ENCODE results near the gene OSBPL2.
A peak's percentile ranks its signal among the peaks of the same experiment; 100 is the strongest.

OSBPL2 gene

DNA sequence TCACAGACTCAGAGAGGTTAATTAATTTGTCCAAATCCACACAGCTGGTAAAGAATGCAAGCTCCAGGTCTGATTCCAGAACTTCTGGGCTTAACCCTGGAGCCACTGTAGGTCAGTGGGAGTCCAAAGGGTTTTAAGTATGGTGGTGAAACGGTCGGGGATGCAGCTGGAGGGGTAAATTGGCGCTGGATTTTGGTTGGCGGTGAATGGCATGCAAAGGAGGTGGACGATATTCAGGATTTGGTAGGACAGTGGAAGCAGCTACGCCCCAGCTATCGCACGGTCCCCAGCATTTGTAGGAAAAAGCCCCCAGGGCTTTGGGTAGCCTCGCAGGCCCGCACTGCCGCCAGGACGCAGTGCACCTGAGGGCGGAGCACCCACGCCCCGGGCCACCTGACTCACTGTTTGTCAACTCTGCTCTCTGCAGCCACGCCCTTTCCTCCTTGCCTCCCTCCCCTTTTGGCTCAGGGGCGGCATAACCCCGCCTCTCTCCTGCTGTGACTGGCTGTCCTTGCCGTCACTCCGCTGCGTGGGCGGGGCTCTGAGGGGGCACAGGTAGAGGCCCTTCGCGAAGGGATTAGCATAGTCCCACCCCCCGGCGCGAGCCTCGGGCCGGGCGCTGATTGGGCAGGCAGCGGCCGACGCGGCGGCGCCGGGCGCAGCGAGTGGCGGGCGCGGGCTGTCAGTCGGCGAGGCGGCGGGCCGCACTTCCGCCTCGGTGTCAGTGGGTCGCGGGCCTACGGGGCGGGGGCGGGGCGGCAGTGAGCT lies at the start of gene OSBPL2:
OSBPL2 (plus strand) TSS at position 721 of the 768 bp plus-strand sequence. CDS start 17,664 bp downstream, outside the sequence.
- peak; percentile 100 for DNase-seq

DNA sequence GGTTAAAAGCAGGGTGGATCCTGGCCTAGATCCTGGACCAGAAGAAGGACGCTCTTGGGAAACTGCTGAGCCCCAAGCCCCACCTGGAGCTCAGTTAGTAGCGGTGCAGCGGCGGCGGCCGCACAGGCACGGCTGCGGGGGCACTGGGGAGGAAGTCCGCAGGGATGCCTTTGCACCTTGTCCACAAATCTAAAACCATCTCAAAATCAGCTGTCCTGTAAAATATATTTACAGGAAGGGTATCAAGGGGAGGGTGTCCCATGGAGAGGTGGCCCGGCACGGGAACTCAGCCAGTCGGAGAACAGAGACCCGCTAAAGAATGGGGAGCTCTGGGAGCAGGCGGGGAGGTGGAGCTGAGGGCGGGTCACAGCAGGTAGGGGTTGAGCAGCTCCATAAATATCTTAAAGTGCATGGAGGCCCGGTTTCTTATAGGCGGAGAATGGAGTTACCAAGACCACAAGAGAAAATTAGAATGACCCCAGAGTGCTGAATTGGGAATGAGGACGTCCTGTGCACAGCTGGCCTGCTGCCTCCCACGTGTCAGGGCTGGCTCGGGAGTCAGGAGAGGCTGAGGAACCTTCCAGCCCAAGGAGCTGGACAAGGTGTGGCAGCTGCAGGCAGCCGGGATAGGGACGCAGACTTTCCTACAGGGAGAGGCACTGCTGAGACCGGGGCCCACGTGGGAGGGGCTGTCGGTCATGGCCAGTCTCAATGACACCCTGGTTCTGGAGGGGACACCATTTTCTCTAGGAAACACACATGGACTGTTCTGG lies 47.5 kb upstream of the OSBPL2 start:
- no peak for DNase-seq

DNA sequence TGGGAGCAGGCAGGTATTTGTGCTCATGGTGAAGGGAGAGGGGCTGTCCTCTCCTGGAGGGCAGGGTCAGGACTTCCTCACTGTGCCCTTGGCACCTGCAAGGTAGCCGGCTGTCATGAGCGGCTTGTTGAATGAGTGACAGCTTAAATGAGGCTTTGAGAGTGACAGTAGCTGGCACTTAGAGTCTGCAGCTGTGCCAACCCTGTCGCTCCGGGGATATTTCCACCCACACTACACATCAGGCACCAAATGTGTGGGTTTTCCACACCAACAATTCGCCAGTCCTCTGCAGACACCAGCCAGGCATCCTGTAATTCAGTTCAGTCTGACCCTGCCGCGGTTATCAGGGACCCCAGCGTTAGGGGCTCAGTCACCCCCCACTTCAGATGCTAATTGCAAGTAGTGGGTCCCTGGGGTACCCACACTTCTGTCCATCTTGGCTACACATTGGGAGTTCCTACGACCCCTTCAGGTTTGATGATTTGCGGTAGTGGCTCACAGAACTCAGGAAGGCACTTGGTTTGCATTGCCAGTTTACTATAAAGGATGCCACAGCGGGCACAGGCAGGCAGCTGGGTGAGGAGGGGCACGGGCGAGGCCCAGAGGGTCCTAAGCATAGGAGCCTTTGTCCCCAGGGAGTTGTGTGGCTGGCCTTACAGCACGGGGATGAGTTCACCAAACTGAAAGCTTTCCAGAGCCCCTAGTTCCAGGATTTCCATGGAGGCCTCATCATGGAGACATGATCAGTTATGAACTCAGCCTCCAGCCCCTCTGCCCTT lies 46.4 kb upstream of the OSBPL2 start:
- peak in 2 of 3 experiments; percentile 16 to 26 for DNase-seq

DNA sequence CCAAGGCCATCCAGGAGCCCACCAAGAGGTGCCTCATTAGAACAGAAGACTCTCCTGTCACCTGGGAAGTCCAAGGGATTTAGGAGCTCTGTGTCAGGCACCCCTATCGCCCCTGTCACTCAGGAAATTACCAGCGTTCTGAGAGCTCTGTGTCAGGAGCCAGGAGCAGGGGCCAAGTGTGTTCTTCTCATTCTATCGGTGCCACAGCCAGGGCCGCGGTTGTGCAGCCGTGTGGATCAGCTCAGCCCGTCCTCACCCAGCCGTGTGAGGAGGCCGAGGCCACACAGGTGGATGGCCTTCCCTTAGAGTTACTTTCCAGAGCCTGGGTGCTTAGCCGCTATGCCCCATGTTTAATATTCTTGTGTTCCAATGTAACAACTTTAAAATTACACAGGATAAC lies 45.7 kb upstream of the OSBPL2 start:
- DNase-seq = no peak

DNA sequence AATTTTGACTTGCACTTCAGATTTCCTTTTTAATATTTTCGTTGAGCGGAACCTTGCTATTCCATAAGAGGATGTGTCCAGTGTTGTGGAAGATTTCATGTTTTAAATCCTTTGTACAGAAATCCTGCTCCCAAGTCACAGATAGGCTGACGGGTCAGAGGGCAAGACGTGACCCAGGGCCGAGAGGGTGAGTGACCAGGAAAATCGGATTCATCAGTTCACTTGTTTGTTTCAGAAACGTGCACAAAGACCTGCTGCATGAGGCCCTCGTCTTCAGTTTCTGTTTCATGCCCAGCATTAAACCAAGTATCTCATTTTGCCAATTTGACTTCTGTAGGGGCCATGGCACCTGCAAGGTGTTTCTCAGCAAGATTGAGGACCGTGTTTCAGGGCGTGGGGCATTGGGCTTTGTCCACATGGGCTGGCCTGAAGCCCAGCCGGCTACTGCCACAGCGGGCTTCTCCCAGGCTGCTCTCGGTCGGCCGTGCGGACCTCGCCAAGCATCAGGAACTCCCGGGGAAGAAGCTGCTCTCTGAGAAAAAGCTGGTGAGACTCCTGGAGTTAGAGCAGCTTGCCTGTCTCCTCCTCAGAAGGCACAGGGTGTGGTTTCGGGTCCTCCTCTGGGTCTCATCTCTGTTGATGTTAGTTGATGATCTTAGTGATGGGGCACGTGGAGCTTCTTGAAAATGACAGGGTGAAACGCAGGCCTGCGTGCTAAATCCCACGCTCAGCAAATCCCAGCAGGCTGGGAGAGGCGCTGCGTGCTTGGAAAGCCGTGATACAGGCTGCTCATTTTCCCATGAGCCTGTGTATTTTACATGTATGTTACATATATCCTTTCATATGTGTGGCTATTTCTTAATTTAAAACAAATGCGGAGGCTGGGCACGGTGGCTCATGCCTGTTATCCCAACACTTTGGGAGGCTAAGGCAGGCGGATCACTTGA lies 45.0 kb upstream of the OSBPL2 start:
- DNase-seq = no peak

DNA sequence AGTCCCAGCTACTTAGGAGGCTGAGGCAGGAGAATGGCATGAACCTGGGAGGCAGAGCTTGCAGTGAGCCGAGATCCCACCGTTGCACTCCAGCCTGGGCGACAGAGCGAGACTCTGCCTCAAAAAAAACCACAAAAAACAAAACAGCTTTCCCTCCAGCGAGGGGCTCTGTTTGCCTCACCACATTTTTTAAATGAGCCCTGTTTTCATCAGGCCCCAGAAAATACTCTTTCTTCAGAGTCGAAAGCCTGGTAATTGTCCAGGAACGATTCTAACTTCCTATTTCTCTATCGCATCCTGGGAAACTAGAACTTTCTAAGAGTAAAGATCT lies 43.3 kb upstream of the OSBPL2 start:
- DNase-seq = no peak

DNA sequence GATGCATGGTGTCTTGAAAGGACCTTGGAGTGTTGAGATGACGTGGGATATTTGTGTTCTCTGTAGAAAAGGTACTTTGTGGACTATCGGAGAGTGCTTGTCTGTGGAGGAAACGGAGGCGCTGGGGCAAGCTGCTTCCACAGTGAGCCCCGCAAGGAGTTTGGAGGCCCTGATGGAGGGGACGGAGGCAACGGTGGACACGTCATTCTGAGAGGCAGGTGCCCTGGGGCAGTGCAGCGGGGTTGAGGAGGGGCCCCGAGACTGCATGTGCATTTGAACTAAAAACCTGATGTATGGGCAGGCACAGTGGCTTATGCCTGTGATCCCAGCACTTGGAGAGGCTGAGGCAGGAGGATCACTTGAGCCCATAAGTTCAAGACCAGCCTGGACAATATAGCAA lies 42.6 kb upstream of the OSBPL2 start:
- DNase-seq = no peak

DNA sequence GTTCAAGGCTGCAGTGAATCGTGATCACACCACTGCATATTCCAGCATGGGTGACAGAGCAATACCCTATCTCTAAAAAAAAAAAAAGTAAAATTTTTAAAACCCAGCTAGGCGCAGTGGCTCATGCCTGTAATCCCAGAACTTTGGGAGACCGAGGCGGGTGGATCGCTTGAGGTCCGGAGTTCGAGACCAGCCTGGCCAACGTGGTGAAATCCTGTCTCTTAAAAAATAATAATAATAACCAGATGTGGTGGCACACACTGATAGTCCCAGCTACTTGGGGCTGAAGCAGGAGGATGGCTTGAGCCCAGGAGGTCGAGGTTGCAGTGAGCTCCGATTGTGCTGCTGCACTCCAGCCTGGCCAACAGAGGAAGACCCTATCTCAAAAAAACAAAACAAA lies 42.0 kb upstream of the OSBPL2 start:
- no peak for DNase-seq

DNA sequence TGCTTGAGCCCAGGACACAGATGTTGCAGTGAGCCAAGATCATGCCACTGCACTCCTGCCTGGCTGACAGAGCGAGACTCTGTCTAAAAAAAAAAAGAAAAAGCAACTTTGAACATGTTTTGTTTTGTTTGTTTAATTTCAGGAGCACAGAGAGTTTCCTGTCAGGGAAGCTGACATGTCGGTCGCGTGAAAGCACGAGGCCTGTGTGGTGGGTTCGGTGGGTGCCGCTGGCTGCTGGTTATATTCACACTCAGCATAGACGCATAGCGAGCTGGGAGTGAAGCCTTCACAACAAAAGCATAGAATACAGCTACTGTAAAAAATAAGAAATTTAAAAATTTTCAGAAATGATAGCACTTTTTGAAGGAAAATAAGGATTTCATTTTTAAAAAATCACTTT lies 41.0 kb upstream of the OSBPL2 start:
- no peak for DNase-seq

DNA sequence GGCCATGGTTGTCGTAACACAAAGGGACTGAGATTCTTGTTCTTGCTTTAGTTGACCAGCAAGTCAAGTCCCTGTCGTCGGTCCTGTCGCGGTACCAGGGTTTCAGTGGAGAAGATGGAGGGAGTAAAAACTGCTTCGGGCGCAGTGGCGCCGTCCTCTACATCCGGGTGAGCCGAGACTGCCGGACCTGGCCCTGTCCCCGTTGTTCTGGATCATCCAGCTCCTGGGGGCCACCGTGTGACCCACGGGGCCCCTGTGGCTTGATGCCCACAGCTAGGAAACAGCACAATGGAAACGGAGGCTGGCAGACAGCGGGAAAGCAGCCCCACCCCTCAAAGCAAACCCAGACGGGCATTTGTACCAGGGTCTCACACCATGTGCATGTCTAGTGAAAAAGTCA lies 40.5 kb upstream of the OSBPL2 start:
- no peak for DNase-seq

DNA sequence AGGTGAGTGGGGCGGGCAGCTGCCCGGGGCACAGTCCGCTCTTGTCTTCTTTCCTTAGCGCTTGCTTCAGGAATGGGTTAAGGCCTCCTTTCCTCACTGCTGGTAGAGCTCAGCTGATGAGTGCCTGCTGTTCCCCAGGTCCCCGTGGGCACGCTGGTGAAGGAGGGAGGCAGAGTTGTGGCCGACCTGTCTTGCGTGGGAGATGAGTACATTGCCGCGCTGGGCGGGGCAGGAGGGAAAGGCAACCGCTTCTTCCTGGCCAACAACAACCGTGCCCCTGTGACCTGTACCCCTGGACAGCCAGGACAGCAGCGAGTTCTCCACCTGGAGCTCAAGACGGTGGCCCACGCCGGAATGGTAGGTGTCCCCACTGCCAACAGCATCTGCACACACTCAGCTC lies 39.8 kb upstream of the OSBPL2 start:
- no peak for DNase-seq

DNA sequence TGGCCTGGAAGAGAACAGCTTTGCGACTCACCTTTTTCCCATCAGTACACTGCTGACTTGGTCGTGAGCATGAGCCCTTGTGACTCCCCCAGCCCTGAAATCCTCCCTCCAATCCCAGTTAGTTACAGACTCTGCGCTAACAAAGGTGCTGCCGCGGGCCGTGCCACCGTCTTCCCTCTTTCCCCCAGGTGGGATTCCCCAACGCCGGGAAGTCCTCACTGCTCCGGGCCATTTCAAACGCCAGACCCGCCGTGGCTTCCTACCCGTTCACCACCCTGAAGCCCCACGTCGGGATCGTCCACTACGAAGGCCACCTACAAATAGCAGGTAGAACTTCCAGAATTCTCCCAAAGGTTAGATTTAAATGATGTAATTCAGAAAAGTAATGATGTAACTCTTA lies 39.4 kb upstream of the OSBPL2 start:
- DNase-seq = no peak

DNA sequence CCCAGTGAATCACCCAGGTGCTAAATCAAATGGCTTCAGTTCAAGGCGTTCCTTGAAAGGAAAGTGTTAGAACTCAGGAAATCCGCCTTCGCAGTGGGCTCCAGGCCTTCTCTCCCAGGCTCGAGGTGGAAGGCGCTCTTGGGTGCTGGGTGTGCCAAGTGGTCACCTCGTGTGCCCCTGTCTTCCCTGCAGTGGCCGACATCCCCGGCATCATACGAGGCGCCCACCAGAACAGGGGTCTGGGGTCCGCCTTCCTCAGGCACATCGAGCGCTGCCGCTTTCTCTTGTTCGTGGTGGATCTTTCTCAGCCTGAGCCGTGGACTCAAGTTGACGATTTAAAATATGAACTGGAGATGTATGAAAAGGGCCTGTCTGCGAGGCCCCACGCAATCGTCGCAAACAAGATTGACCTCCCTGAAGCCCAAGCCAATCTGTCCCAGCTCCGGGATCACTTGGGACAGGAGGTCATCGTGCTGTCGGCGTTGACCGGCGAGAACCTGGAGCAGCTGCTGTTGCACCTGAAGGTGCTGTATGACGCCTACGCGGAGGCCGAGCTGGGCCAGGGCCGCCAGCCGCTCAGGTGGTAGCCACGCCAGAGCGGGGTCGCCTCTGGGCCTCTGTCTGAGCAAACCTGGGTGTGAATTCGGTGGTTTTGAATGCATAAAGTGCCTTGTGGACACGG lies 37.7 kb upstream of the OSBPL2 start:
- DNase-seq = no peak

DNA sequence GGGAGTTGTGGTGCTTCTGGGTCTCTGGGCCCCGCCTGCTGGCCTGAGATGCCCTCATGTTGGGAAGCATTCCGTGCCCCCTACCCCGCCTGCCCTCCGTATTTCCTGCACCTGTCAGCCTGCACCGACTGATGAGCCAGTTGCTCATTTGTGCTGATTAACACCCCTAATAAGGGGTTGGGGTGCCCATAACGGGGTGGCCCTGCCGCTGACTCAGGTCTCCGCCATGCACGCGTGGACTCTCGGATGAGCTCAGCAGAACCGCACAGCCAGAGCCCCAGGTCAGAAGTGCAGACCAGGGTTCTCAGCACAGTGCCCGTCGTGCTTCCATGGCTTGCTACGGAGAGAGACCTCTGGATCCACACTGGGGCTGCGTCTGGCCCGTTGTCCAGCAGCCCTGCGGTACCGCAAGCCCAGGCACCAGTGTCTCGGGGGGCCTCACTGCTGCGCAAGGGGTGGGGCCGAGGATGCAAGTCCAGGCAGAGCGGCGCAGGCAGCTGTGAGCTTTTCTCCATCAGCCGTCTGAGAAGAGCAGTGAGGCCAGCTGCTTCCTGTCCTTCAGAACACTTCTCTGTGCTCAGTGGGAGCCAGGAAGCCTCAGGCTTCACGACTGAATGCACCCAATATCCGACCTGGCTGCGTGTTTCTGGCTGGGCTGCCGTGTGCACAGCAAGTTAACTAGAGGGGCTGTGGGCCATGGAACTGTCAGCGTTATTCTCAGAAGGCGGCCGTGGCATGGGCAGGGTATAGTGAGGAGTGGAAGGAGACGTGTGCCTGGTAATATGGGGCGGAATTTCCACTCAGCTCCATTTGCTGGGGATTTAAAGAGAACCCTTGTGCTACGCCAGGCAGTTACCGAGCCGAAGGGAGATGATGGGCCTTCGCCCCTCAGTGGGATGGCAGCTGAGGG lies 36.9 kb upstream of the OSBPL2 start:
- peak; percentile 74 to 90 (median 90) for DNase-seq

DNA sequence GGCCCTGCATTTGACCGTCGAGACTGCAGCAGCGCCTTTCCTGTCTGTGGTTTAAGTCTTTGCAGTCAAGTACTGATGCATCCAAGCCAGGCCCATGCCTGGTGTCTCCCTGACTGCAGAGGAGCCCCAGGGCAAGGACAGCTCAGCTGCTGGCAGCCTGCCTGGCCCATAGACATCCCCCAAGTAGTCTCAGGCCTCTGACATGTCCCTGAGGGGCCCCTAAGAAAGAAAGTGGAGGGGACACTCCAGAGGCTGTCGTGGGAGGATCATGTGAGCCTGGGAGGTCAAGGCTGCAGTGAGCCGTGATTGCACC lies 36.3 kb upstream of the OSBPL2 start:
- DNase-seq = peak in 1 of 3 experiments; percentile 53

DNA sequence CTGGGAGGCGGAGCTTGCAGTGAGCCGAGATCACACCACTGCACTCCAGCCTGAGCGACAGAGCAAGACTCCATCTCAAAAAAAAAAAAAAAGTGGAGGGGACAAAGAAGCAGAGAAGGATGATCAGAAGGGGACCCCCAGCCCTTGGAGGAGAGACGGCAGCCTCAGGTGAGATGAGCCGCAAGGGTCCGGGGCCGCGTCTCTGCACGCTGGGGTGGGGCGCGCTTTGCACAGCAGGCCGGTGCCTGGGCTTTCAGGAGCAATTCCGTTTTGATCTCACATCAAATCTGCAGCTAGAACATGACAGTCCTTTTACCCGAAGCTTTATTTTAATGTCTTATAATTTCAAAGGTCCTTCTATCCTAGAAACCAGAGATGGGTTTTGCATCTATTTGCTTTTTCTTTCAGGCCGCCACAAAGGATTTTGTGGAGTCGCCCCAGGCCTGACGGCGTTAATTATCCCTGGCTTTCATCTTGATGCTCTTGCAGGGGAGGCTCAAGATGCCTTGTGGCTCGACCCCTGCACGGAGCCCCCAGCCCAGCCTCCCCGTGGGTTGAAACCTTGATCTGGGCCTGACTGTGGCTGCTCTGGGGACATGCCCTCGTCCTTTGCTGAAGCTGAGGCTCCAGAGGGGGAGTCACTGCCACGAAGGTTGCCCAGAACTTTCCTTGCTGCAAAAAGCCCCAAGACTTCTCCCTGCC lies 35.5 kb upstream of the OSBPL2 start:
- DNase-seq = peak in 2 of 3 experiments; percentile 38 to 41

DNA sequence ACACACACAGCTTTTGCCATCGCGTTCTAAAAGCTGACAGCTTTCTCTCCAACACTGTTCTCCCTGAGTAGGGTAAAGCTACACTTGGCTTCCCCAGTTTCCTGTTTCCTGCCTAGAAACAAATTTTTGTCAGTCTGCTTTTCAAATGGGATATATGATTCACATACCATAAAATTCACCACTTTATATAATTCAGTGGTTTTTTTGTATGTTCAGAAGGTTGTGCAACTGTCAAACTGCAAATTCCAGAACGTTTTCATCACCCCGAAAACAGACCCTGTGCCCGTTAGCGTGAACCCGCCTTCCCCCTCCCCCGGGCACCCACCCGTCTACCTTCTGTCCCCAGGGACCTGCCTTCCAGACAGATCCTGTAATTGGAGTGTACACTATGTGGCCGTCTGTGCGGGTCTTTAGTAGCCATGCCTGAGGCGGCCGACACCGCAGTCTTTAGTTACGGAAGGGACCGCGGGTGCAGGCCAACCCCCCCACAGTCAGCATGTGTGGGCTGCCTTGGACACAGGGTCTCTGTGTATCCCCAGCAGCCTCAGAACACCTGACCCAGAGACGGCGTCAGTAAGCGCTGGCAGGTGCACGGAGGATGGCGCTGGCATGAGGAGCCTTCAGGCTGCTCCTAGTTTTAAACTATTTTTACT lies 34.8 kb upstream of the OSBPL2 start:
- peak; percentile 32 to 54 (median 53) for DNase-seq

DNA sequence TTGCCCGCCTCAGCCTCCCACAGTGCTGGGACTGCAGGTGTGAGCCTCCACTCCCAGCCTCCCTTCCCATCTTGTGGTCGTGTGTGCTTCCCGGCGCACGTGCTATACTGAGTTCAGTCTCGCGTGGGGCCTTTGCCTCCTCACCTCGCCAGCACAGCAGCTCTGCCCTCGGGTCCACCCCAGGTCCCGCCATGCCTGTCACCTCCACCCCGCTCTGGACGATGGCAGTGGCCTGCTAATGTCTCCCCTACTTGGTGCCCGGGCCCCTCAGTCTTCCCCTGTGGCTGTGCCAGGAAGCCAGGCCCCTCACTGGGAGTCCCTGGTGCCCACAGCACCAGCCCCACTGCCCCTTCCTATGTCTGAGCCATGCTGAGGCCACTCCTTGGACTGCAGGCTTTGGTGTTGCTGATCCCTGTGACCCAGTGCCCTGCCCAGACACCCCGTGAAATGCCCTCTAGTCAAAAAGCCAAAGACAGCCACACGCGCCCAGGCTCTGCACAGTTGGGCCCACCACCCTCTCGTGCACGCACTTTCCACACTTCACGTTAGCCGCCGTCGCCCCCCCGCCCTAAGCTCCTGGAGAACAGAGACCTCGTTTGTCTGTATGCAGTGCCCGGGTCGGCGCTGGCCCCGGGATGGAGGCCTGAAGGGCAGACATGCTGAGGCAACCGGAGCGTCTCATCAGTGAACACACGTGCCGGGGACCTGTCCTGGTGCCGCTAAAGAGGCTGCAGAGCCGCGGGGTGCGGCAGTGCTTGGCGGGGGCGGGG lies 32.5 kb upstream of the OSBPL2 start:
- no peak for DNase-seq

DNA sequence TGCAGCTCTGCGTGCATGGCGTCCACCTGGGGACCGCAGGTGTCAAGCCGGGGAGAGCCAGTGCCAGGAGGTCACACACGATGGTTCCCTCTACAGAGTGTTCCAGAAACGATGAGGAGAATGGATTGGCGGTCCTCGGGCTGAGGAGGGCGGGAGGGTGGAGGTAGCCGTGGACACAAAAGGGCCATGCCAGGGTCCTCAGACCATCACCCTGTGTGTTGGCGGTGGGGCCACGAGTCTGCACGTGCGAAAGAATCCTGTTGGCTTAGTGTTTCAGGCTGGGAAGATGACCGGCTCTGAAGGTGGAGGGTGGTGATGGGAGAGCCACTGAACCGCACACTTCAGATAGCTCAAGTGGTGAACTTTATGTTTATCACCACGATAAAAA lies 31.9 kb upstream of the OSBPL2 start:
- no peak for DNase-seq

Measured in NCI-H1417 (cell line).